Liver (tissue), 9 donors: Measurements from ENCODE around the gene SLC35B1. TPM values are rescaled to one million over a fixed set of nuclear protein-coding genes. Genes with fewer than 3 reads are reported as not detected.

Source experiments
- DNase-seq: peaks from one replicate; pipeline ENCODE4 v3.0.0-alpha.2; 2017; ENCODE audit warnings: low spot score
- H3K27ac ChIP-seq, 2 donors: one replicate each; pipeline ENCODE4 v1.7.0; 2013; ENCODE audit warnings: inconsistent platforms in 2 of 2, low read length in 2 of 2, control low read depth in 1 of 2, low read depth in 1 of 2, mild to moderate bottlenecking in 1 of 2
- H3K27me3 ChIP-seq, 4 donors: one replicate each; pipeline versions ENCODE4 v1.6.1 to v1.7.0; 2013; ENCODE audit warnings: low read length in 3 of 4, inconsistent platforms in 1 of 4, mild to moderate bottlenecking in 1 of 4, moderate library complexity in 1 of 4; ENCODE audit not compliant: control insufficient read depth in 4 of 4, insufficient read depth in 4 of 4
- H3K36me3 ChIP-seq, 4 donors: one replicate each; pipeline versions ENCODE4 v1.6.1 to v1.7.0; 2013; ENCODE audit warnings: low read length in 3 of 4, mild to moderate bottlenecking in 3 of 4, low read depth in 1 of 4, moderate library complexity in 1 of 4; ENCODE audit not compliant: control insufficient read depth in 4 of 4, insufficient read depth in 3 of 4
- H3K4me1 ChIP-seq, 4 donors: one replicate each; pipeline versions ENCODE4 v1.6.1 to v1.7.0; 2013; ENCODE audit warnings: low read length in 3 of 4, mild to moderate bottlenecking in 3 of 4, moderate library complexity in 1 of 4; ENCODE audit not compliant: control insufficient read depth in 4 of 4, insufficient read depth in 4 of 4
- H3K4me3 ChIP-seq, 3 donors: one replicate each; pipeline versions ENCODE4 v1.6.1 to v1.7.0; 2013; ENCODE audit warnings: low read length in 3 of 3, control low read depth in 1 of 3, low read depth in 1 of 3, mild to moderate bottlenecking in 1 of 3
- H3K9ac ChIP-seq, 2 donors: one replicate each; pipeline ENCODE4 v1.7.0; 2013; ENCODE audit warnings: low read length in 2 of 2, mild to moderate bottlenecking in 2 of 2, moderate library complexity in 2 of 2, control low read depth in 1 of 2, low read depth in 1 of 2
- H3K9me3 ChIP-seq, 4 donors: one replicate each; pipeline versions ENCODE4 v1.6.1 to v1.7.0; 2013; ENCODE audit warnings: low read length in 3 of 4; ENCODE audit not compliant: control insufficient read depth in 4 of 4
- ATF3 ChIP-seq: IDR thresholded peaks from 2 replicates; pipeline ENCODE4 v1.6.1; 2016; ENCODE audit warnings: antibody characterized with exemption
- CTCF ChIP-seq: fragments of 150-350 bp; IDR thresholded peaks from 2 replicates; pipeline ENCODE4 v1.5.1; 2017; ENCODE audit warnings: improper control_type of control experiment, low read depth, low read length; ENCODE audit not compliant: missing input control
- EGR1 ChIP-seq, 2 donors: IDR thresholded peaks; 2 replicates each; pipeline ENCODE4 v1.6.1; 2016 to 2018; ENCODE audit warnings: antibody characterized with exemption in 2 of 2, low read depth in 2 of 2
- FOXA1 ChIP-seq: IDR thresholded peaks from 2 replicates; pipeline ENCODE4 v1.6.1; 2016; ENCODE audit warnings: antibody characterized with exemption
- GABPA ChIP-seq, 2 donors: IDR thresholded peaks in 1 of 2; conservative IDR thresholded peaks in 1 of 2; 2 replicates each; pipeline ENCODE4 v1.6.1; 2016; ENCODE audit warnings: antibody characterized with exemption in 2 of 2, mild to moderate bottlenecking in 1 of 2, moderate library complexity in 1 of 2
- HNF4A ChIP-seq, 2 donors: conservative IDR thresholded peaks; 2 replicates each; pipeline ENCODE4 v1.6.1; 2016; ENCODE audit warnings: antibody characterized with exemption in 2 of 2, mild to moderate bottlenecking in 2 of 2
- HNF4G ChIP-seq: IDR thresholded peaks from 2 replicates; pipeline ENCODE4 v1.6.1; 2016; ENCODE audit warnings: antibody characterized with exemption
- JUND ChIP-seq, 2 donors: IDR thresholded peaks; 2 replicates each; pipeline ENCODE4 v1.6.1; 2016; ENCODE audit warnings: antibody characterized with exemption in 2 of 2
- RAD21 ChIP-seq, 2 donors: IDR thresholded peaks; 2 replicates each; pipeline ENCODE4 v1.6.1; 2016; ENCODE audit warnings: antibody characterized with exemption in 2 of 2, mild to moderate bottlenecking in 2 of 2
- RXRA ChIP-seq, 2 donors: IDR thresholded peaks; 2 replicates each; pipeline ENCODE4 v1.6.1; 2017 to 2018; ENCODE audit warnings: antibody characterized with exemption in 2 of 2, mild to moderate bottlenecking in 1 of 2
- SP1 ChIP-seq: IDR thresholded peaks from 2 replicates; pipeline ENCODE4 v1.6.1; 2018; ENCODE audit warnings: antibody characterized with exemption, mild to moderate bottlenecking
- TAF1 ChIP-seq: conservative IDR thresholded peaks from 2 replicates; pipeline ENCODE4 v1.6.1; 2016; ENCODE audit warnings: antibody characterized with exemption, mild to moderate bottlenecking
- YY1 ChIP-seq: IDR thresholded peaks from 2 replicates; pipeline ENCODE4 v1.6.1; 2016; ENCODE audit warnings: antibody characterized with exemption, mild to moderate bottlenecking
- WGBS: extraction: QIAGEN DNeasy Blood & Tissue Kit; methylation state at CpG from one replicate; pipeline ENCODE4 v1.1.7; 2013; 5-methylcytosine and 5-hydroxymethylcytosine counted together
- polyA plus RNA-seq, 2 donors: library from polyadenylated mRNA; stranded (reverse) in 1 of 2; unstranded in 1 of 2; fragments of 200-250 nt in 1 of 2; fragments of >200 nt in 1 of 2; fragmentation: Nextera tagmentation in 1 of 2; extraction: Ambion mirVana in 1 of 2; gene quantifications; one replicate each; pipeline versions ENCODE4 v1.2.1 to v1.2.3, GENCODE V29; 2013 to 2015
- total RNA-seq, 2 donors: library from RNA; depleted of rRNA; stranded (reverse); fragments of >200 nt; gene quantifications; one replicate each; pipeline ENCODE4 v1.2.3, GENCODE V29; 2014
- TF ChIP-seq, protein P1 (sequence below): IDR thresholded peaks from 2 replicates; pipeline ENCODE4 v1.6.1; 2016; ENCODE audit warnings: antibody characterized with exemption
- TF ChIP-seq, protein P2 (sequence below): IDR thresholded peaks from 2 replicates; pipeline ENCODE4 v1.6.1; 2016; ENCODE audit warnings: antibody characterized with exemption, mild to moderate bottlenecking
- TF ChIP-seq, protein P3 (sequence below): IDR thresholded peaks from 2 replicates; pipeline ENCODE4 v1.6.1; 2016; ENCODE audit warnings: antibody characterized with exemption
- donor health status: healthy.
- donor health status: healthy.
- donor health status: healthy.
- donor health status: healthy.
- donor health status: healthy.

Gene SLC35B1
- total and polyA plus RNA-seq, 4 donors, result 29.8 to 90.1 (median 76.8) TPM

DNA sequence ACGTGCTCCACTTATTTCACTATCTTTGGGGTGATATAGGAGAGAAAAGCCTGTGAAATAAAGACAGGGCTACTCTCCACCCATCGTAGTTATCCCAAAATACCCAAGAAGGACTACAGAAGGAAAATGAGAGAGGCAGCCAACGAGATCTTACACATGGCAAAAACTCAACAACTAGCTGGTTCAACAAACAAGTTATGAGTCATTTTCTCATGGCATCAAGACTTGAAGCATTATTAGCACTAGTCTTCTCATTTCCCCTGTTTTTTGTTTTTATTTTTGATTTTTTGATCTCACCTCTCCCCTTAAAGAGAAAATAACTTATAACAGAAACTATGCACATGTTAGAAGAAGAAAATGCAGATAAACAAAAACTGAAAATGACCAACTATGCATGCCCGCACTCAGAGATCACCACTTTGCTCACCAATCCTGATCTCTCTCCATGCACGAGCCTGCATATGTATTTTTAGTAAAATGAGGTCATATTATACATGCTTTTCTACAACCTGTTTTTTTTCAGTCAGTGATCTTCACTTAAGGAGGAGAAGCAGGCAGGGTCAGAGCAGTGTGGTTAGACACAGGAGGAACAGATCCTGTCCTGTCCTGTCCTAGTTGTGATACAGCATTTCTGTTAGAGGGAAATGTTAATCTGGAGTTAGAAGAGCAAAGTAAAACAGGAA is 33.4 kb upstream of the SLC35B1 start:
- H3K36me3 ChIP-seq, result no peaks in the 10 kb centered on the region
- DNase-seq, result no peak
- peak overlapping the region; percentile 21 to 39 for H3K27ac ChIP-seq
- TF ChIP-seq, protein P1, sequence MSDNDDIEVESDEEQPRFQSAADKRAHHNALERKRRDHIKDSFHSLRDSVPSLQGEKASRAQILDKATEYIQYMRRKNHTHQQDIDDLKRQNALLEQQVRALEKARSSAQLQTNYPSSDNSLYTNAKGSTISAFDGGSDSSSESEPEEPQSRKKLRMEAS, result no peak
- TF ChIP-seq HNF4G, result no peak
- TF ChIP-seq SP1, result no peak
- no peak overlapping the region for H3K9ac ChIP-seq
- H3K4me3 ChIP-seq, result no peak overlapping the region
- peaks cover 2 to 24% (median 16%) of the 10 kb centered on the region in 4 donors for H3K4me1 ChIP-seq
- no peaks in the 10 kb centered on the region for H3K27me3 ChIP-seq
- 78% methylated on average over 5 of the region's 5 CpGs for WGBS
- H3K9me3 ChIP-seq, result no peaks in the 10 kb centered on the region

DNA sequence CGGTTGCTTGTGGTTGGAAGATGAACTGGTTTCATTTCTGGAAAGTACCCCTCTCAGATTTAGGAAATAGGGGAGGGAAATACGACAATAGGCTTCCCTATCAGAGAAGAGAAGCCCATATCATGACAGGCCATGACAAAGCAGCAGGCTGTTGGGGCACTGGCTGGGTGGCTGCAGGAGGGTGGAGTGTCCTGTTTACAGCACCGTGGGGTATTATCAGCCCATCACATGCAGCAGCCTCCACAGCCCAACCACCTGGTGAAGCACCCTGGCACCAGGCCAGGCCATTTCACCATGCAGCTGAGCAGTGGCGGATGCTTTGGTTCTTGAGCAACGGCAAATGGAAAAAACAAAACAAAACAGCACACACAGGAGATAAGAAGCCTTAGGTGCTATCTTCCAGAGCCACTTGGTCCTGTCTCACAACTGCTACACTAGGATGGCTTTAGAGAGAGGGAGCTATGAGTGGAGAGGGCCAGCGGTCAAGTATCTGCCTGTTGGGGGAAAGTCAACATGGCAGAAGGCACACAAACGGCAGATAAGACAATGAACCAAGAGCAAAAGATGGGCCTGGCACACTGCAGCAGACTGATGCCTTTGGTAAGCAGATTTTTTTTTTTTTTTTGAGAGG is 32.0 kb upstream of the SLC35B1 start:
- no peak overlapping the region for H3K4me3 ChIP-seq

More for the DNA sequence above, 32.0 kb upstream of the SLC35B1 start:
- H3K9ac ChIP-seq, result no peak overlapping the region
- H3K36me3 ChIP-seq, result no peaks in the 10 kb centered on the region
- no peaks in the 10 kb centered on the region for H3K9me3 ChIP-seq
- peaks cover 2 to 11% (median 7%) of the 10 kb centered on the region in 4 donors for H3K4me1 ChIP-seq
- WGBS, result 39% methylated on average over 7 of the region's 7 CpGs
- peak overlapping the region; percentile 32 to 53 for H3K27ac ChIP-seq
- no peaks in the 10 kb centered on the region for H3K27me3 ChIP-seq
- TF ChIP-seq HNF4A (conservative IDR thresholded peaks at IDR 0.05), result peak in 1 of 2 donors; percentile 30
- TF ChIP-seq, protein P2, sequence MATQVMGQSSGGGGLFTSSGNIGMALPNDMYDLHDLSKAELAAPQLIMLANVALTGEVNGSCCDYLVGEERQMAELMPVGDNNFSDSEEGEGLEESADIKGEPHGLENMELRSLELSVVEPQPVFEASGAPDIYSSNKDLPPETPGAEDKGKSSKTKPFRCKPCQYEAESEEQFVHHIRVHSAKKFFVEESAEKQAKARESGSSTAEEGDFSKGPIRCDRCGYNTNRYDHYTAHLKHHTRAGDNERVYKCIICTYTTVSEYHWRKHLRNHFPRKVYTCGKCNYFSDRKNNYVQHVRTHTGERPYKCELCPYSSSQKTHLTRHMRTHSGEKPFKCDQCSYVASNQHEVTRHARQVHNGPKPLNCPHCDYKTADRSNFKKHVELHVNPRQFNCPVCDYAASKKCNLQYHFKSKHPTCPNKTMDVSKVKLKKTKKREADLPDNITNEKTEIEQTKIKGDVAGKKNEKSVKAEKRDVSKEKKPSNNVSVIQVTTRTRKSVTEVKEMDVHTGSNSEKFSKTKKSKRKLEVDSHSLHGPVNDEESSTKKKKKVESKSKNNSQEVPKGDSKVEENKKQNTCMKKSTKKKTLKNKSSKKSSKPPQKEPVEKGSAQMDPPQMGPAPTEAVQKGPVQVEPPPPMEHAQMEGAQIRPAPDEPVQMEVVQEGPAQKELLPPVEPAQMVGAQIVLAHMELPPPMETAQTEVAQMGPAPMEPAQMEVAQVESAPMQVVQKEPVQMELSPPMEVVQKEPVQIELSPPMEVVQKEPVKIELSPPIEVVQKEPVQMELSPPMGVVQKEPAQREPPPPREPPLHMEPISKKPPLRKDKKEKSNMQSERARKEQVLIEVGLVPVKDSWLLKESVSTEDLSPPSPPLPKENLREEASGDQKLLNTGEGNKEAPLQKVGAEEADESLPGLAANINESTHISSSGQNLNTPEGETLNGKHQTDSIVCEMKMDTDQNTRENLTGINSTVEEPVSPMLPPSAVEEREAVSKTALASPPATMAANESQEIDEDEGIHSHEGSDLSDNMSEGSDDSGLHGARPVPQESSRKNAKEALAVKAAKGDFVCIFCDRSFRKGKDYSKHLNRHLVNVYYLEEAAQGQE, result no peak
- TF ChIP-seq TAF1, result no peak
- TF ChIP-seq ATF3, result no peak
- TF ChIP-seq RAD21 (IDR thresholded peaks at IDR 0.05), result peak in 1 of 2 donors; percentile 12
- TF ChIP-seq SP1, result no peak
- no peak for TF ChIP-seq FOXA1
- TF ChIP-seq YY1, result peak; percentile 50
- TF ChIP-seq RXRA (IDR thresholded peaks at IDR 0.05), result peak; percentile 8 to 42
- TF ChIP-seq, protein P1, result no peak
- TF ChIP-seq EGR1 (IDR thresholded peaks at IDR 0.05; ENCODE audit: low read depth in 2 of 2), result peak in 1 of 2 donors; percentile 12
- TF ChIP-seq, protein P3, sequence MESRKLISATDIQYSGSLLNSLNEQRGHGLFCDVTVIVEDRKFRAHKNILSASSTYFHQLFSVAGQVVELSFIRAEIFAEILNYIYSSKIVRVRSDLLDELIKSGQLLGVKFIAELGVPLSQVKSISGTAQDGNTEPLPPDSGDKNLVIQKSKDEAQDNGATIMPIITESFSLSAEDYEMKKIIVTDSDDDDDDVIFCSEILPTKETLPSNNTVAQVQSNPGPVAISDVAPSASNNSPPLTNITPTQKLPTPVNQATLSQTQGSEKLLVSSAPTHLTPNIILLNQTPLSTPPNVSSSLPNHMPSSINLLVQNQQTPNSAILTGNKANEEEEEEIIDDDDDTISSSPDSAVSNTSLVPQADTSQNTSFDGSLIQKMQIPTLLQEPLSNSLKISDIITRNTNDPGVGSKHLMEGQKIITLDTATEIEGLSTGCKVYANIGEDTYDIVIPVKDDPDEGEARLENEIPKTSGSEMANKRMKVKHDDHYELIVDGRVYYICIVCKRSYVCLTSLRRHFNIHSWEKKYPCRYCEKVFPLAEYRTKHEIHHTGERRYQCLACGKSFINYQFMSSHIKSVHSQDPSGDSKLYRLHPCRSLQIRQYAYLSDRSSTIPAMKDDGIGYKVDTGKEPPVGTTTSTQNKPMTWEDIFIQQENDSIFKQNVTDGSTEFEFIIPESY, result no peak
- no peak for TF ChIP-seq CTCF
- no peak for TF ChIP-seq GABPA (IDR thresholded peaks at IDR 0.05 in 1 of 2, conservative IDR thresholded peaks at IDR 0.05 in 1 of 2)
- TF ChIP-seq HNF4G, result no peak
- peak in 1 of 2 donors; percentile 34 for TF ChIP-seq JUND (IDR thresholded peaks at IDR 0.05)
- peak; percentile 94 for DNase-seq
